Esophagus squamous epithelium (tissue), 5 donors: ENCODE results near the gene C4orf51. TPM values are rescaled to one million over a fixed set of nuclear protein-coding genes. Genes with fewer than 3 reads are reported as not detected.

Experiments used
- DNase-seq: peaks from one replicate; lab custom pipeline; 2025; lab: John Stamatoyannopoulos, UW
- H3K27ac ChIP-seq, 4 donors: fragments of 200-600 bp; sonication (generic); one replicate each; pipeline ENCODE4 v1.5.1; 2016 to 2019; ENCODE audit warnings: mild to moderate bottlenecking in 1 of 4
- H3K27me3 ChIP-seq, 4 donors: fragments of 200-600 bp; sonication (generic); 1 replicate in 3 of 4; 2 replicates in 1 of 4; pipeline versions ENCODE4 v1.5.1 to v1.6.0; 2017 to 2021; ENCODE audit warnings: antibody characterized with exemption in 1 of 4
- H3K36me3 ChIP-seq, 3 donors: fragments of 200-600 bp; sonication (generic); one replicate each; pipeline ENCODE4 v1.5.1; 2016 to 2019
- H3K4me1 ChIP-seq, 3 donors: fragments of 200-600 bp; sonication (generic); one replicate each; pipeline ENCODE4 v1.5.1; 2017 to 2019
- H3K4me3 ChIP-seq, 4 donors: fragments of 200-600 bp; sonication (generic); 1 replicate in 3 of 4; 2 replicates in 1 of 4; pipeline ENCODE4 v1.5.1; 2016 to 2019; ENCODE audit warnings: mild to moderate bottlenecking in 2 of 4, moderate library complexity in 1 of 4
- H3K9me3 ChIP-seq, 3 donors: fragments of 200-600 bp; sonication (generic); one replicate each; pipeline ENCODE4 v1.5.1; 2016 to 2019
- POLR2A ChIP-seq, 4 donors: fragments of 450-650 bp; IDR thresholded peaks; one replicate each; pipeline ENCODE4 v1.6.1; 2017; ENCODE audit warnings: antibody characterized with exemption in 4 of 4, mild to moderate bottlenecking in 4 of 4, moderate library complexity in 3 of 4
- WGBS, 2 donors: methylation state at CpG; one replicate each; pipeline ENCODE4 v1.1.5; 2018; 5-methylcytosine and 5-hydroxymethylcytosine counted together
- intact Hi-C: fragments of 100-400 bp; cut with DNase I; formaldehyde crosslinking; loops from one replicate; pipeline ENCODE4 v1.15.0; 2022
- total RNA-seq, 4 donors: library from RNA; depleted of rRNA; stranded (reverse); fragments of >200 nt; gene quantifications; one replicate each; pipeline ENCODE4 v1.1.0, GENCODE V29; 2016
- TF ChIP-seq, protein P1 (sequence below), 6 experiments: fragments of 450-650 bp in 4 of 6; fragments of 200-600 bp in 2 of 6; sonication (generic) in 2 of 6; IDR thresholded peaks; one replicate each; pipeline ENCODE4 v1.5.1; 2016 to 2019; ENCODE audit warnings: antibody characterized with exemption in 6 of 6, mild to moderate bottlenecking in 4 of 6, moderate library complexity in 4 of 6
- donor health status: DM: yes; HTN: yes; CAD: no.

The C4orf51 gene
- total RNA-seq, 4 donors from 2014 or later, result not detected

GRCh38 chr4:145769450-145770037 is 89.6 kb downstream of the C4orf51 start:
- TF ChIP-seq, protein P1, sequence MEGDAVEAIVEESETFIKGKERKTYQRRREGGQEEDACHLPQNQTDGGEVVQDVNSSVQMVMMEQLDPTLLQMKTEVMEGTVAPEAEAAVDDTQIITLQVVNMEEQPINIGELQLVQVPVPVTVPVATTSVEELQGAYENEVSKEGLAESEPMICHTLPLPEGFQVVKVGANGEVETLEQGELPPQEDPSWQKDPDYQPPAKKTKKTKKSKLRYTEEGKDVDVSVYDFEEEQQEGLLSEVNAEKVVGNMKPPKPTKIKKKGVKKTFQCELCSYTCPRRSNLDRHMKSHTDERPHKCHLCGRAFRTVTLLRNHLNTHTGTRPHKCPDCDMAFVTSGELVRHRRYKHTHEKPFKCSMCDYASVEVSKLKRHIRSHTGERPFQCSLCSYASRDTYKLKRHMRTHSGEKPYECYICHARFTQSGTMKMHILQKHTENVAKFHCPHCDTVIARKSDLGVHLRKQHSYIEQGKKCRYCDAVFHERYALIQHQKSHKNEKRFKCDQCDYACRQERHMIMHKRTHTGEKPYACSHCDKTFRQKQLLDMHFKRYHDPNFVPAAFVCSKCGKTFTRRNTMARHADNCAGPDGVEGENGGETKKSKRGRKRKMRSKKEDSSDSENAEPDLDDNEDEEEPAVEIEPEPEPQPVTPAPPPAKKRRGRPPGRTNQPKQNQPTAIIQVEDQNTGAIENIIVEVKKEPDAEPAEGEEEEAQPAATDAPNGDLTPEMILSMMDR (IDR thresholded peaks at IDR 0.05), result no peak
- no peak for TF ChIP-seq POLR2A (IDR thresholded peaks at IDR 0.05)
- Histone ChIP-seq H3K4me1 (no peaks in the 10 kb centered on the region), H3K27me3 (no peaks in the 10 kb centered on the region), H3K4me3 (no peak overlapping the region), H3K9me3 (no peaks in the 10 kb centered on the region), H3K27ac (no peak overlapping the region), H3K36me3 (peaks cover 0 to 37% (median 3%) of the 10 kb centered on the region in 3 donors)
- intact Hi-C loops, result no loop called here
- no peak for DNase-seq
- WGBS, 2 donors, result 81 to 100% methylated on average over 2 of the region's 2 CpGs

DNA sequence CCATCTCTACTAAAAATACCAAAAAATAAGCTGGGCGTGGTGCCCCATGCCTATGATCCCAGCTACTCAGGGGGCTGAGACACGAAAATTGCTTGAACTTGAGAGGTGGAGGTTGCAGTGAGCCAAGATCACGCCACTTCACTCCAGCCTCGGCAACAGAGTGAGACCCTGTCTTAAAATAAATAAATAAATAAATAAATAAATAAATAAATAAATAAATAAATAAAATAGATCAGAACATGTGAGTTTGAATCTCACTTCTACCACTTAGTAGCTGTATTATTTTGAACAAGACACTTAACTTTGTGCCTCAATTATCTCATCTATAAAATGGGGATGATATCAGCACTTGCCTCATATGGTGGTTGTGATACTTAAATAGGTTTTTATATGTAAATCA is 90.2 kb downstream of the C4orf51 start:
- no peaks in the 10 kb centered on the region for H3K27me3 ChIP-seq
- DNase-seq, result no peak
- TF ChIP-seq, protein P1 (IDR thresholded peaks at IDR 0.05), result no peak
- TF ChIP-seq POLR2A (IDR thresholded peaks at IDR 0.05), result no peak
- H3K4me1 ChIP-seq, result no peaks in the 10 kb centered on the region
- peaks cover 0 to 37% (median 3%) of the 10 kb centered on the region in 3 donors for H3K36me3 ChIP-seq
- H3K9me3 ChIP-seq, result no peaks in the 10 kb centered on the region
- H3K4me3 ChIP-seq, result no peak overlapping the region
- H3K27ac ChIP-seq, result no peak overlapping the region
- 78 to 90% methylated on average over 4 of the region's 4 CpGs for WGBS, 2 donors
- intact Hi-C loops, result no loop called here

DNA sequence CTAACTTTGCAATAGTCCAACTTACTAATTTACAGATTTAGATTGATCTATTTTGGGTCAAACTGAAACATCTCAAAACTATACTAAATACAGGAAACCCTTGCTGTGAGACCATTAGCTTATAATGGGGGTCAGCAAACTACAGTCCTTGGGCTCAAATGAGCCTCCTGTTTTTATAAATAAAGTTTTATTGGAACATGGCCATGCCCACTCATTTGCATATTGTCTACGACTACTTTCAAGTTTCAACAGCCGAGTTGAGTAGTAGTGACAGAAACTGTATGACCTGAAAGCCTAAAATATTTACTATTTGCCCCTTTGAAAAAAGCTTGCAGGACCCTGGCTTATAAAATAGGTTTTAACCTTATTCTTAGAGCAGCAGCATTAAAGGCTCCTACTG is 92.4 kb downstream of the C4orf51 start:
- peaks cover 0 to 35% (median 0%) of the 10 kb centered on the region in 3 donors for H3K36me3 ChIP-seq
- H3K27ac ChIP-seq, result no peak overlapping the region
- DNase-seq, result no peak
- no peaks in the 10 kb centered on the region for H3K9me3 ChIP-seq
- WGBS, 2 donors, result 70 to 94% methylated on average over 2 of the region's 2 CpGs
- no peaks in the 10 kb centered on the region for H3K4me1 ChIP-seq
- no peaks in the 10 kb centered on the region for H3K27me3 ChIP-seq
- no peak overlapping the region for H3K4me3 ChIP-seq
- no peak for TF ChIP-seq POLR2A (IDR thresholded peaks at IDR 0.05)
- intact Hi-C loops, result no loop called here

- DNase-seq, result no peak
- Histone ChIP-seq H3K4me1 (no peaks in the 10 kb centered on the region), H3K36me3 (peaks cover 0 to 35% (median 0%) of the 10 kb centered on the region in 3 donors), H3K27ac (no peak overlapping the region), H3K4me3 (no peak overlapping the region), H3K9me3 (no peaks in the 10 kb centered on the region), H3K27me3 (no peaks in the 10 kb centered on the region)
- TF ChIP-seq POLR2A (IDR thresholded peaks at IDR 0.05), result no peak
- TF ChIP-seq, protein P1 (IDR thresholded peaks at IDR 0.05), result no peak
- 77 to 94% methylated on average over 5 to 6 of the region's 6 CpGs for WGBS, 2 donors
- intact Hi-C loops, result no loop called here
Observed at GRCh38 chr4:145773581-145774234, 93.8 kb downstream of the C4orf51 start.

- TF ChIP-seq, protein P1 (IDR thresholded peaks at IDR 0.05), result no peak
- TF ChIP-seq POLR2A (IDR thresholded peaks at IDR 0.05), result no peak
- Histone ChIP-seq H3K36me3 (peaks cover 0 to 35% (median 0%) of the 10 kb centered on the region in 3 donors), H3K27me3 (no peaks in the 10 kb centered on the region), H3K27ac (no peak overlapping the region), H3K4me1 (no peaks in the 10 kb centered on the region), H3K9me3 (no peaks in the 10 kb centered on the region), H3K4me3 (no peak overlapping the region)
- DNase-seq, result no peak
- 99 to 100% methylated on average over 2 to 6 of the region's 6 CpGs for WGBS, 2 donors
- intact Hi-C loops, result no loop called here
Observed at GRCh38 chr4:145774473-145774872, 94.5 kb downstream of the C4orf51 start.
